Measurements from ENCODE around the gene CFAP58.

Gene CFAP58, protein sequence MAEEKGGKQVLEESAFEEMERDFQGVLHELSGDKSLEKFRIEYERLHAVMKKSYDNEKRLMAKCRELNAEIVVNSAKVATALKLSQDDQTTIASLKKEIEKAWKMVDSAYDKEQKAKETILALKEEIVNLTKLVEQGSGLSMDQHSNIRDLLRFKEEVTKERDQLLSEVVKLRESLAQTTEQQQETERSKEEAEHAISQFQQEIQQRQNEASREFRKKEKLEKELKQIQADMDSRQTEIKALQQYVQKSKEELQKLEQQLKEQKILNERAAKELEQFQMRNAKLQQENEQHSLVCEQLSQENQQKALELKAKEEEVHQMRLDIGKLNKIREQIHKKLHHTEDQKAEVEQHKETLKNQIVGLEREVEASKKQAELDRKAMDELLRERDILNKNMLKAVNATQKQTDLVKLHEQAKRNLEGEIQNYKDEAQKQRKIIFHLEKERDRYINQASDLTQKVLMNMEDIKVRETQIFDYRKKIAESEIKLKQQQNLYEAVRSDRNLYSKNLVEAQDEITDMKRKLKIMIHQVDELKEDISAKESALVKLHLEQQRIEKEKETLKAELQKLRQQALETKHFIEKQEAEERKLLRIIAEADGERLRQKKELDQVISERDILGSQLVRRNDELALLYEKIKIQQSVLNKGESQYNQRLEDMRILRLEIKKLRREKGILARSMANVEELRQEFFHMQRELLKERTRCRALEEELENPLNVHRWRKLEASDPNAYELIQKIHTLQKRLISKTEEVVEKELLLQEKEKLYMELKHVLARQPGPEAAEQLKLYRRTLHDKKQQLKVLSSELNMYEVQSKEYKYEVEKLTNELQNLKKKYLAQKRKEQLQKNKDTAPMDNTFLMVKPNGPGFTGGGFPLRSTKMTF

DNA sequence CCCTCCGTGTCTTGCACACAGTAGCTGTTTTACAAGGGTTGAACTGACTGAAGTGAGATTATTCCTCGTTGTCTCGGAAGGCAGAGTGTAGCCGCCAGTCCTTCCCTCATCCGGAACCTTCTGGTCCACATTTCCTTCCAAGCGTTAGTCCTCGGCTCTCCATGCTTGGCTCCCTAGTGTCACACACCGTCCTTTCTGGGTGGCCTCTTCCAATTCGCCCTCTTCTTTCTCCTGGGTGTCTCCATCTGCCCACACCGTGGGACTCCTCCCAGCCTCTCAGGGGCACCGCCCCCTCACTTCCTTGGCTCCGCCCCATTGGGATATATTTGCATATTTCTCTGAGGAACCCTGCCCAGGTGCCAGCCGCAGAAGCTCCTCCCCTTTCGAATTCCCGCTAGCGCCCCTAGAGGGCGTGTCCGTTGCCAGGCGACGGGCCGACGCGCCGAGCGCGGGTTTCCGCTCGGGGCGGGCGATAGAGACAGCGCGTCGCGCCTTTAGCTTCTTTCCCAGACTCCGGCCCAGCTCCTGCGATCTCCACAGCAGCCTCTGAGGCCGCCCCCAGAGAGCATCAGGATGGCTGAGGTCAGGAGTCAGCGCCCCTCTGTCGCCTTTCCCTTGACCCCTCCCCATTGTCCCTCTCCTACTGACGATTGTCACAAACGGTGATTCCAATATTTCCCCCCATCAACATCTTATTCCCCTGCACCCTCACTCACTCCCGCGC lies at the start of gene CFAP58:
TSS of gene CFAP58 (plus strand) at position 509 of the 724 bp plus-strand sequence. CDS start at position 574, 65 bp downstream.
- peak; percentile 96 for DNase-seq (ENCODE audit: low spot score)

DNA sequence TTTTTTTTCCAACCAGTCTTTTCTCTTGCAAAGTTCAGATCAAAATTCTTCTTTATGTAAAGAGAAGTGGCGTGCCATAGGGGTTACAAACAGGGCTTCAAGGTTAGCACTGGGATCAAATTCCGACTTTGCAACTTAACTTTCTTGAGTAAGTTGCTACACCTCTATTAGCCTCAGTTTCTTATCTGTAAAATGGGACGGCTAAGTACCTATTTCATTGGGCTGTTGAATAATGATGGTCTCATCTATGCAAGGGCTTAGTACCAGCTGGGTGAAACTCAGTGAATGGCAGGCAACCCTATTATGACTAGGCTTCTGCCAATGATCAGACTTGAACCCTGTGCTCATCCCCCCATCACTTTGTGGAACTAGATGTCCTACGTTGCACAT lies 49.3 kb upstream of the CFAP58 start:
- DNase-seq (ENCODE audit: low spot score), result no peak

DNA sequence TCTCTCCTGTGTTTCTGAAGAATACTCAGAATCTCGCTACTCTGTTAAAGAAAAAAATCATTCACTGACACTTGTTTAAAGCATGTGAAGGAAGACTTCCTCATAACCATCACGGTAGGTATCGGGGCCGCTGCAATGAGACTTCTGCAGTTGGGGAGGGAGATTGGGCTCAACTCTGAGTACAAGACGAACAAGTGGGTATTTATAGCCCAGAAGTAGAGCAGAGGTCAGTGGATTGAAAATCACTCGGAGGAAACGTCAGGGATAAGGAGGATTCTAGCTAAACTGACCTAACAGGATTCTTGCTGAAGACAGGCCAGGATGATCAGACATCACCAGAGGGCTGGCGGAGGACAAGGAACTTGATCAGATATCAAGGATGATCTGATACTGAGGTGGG lies 48.7 kb upstream of the CFAP58 start:
- DNase-seq (ENCODE audit: low spot score), result no peak

DNA sequence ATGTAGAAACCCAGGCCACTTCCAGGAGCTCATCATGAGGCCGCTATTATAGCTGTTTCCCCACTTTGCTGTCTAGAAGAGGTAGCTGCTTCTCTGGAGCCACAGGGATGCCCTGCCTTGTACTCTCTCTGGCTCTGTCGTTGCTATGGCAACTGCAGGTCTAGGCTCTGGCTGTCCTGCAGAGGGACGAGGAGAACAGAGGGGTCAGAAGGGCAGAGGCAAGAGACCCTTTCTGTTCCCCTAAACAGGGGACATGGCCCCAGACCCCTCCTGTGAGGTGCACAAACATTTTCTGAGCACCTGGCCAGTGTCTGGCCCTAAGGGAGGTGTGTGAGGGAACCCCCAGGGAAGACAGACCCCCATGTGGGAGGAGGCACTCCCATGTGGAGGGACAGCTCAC lies 46.7 kb upstream of the CFAP58 start:
- DNase-seq (ENCODE audit: low spot score), result no peak

DNA sequence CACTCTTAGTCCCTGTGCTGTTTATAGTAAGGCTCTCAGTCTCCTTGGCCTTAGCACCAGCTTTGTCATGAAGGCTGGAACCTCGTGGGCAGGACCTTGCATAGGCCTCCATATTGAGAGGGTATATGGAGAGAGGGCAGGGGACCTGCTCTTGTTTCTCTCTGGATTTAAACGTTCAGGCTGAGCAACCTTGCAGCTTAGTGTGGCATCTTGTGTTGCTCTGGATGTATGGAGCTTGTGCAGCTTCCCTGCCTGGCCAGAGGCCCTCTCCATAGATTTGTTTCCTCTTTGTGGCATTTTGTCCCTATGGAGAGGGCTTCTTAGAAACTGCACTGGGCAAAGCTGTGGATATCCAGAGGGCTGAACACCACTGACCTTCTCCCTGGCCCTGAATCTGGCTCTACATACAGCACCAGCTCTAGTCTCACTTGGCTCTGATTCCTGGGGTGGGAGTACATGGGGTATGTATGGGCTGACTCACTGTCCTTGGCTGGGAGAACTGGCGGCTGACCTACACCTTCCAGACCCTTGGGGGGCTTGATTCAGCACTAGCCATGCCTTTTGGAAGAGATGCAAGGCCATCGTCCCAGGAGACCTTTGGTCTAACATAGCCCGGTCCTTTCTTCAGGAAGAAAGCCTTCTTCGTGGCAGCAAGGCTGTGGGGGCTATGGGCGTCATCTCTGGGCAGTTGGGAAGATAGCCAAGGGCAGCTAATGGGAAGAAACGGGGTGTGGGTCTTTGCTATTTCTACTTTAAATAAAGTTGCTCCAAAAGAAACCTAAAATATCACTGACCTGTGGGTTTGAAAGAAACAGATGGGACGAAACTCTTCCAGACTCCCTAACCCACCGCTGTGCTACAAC lies 45.8 kb upstream of the CFAP58 start:
- no peak for DNase-seq (ENCODE audit: low spot score)

DNA sequence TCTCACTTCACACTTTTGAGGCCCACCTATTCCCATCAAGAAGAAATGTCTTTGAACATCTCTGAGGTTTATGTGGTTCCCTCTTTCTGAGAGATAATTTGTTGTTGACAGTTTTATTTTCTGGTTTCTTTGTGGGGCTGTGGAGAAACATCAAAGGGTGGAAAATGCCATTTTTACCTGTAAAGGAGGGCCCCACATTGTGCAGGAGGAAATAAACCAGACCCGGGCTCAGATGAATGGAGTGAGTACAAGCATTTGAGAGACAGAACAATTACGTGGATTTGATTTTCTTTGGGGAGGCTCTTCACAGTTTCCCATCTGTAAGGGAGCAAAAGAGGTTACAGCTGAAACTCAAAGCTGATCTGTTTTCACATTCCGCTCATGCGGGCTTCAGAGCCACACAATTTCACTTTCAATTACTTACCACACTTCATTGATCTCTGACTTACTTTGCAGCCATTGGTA lies 45.2 kb upstream of the CFAP58 start:
- DNase-seq (ENCODE audit: low spot score), result peak; percentile 37

DNA sequence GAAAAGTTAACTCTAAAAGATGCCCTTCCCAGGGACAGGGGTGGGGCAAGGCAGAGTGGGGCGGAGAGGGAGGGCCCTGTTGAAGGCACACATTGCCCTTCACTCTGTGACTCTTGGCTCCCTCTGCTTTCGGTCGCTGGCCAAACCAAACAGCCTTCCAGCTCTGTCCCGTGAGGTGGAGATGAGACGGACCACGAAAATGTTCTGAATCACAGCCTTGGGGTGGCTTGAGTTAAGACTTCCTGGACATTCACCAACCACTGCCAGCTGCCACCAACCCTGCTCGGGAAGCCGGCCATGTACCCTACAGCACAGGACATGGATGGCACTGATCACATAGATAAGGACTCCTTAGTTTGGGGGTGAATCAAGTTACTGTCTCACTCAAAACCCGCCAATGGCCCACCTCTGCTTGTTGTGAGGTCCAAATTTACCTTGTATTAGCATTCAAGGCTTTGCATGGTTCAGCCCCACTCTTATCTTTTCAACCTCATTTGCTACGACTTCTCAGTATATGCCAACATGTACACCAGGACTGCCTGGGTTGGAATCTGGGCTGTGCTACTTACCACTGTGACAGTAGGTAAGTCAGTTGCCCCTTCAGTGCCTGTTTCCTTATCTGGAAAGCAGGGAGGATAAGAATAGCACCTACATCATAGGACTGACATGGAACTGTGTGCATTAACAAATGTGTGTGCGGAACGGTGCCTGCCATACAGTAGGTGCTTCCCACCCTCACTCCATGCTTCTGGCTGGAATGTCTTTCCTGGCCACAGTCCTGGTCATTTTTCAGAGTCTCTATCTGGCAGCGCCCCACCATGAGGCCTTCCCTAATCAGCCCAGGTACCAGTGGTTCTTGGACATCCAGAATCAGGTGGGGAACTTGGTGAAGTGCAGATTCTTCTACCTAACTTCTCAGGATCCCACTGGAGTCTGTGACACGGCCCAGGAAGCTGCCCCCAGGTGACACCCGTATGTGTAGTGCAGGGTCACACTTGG lies 43.4 kb upstream of the CFAP58 start:
- DNase-seq (ENCODE audit: low spot score), result no peak

DNA sequence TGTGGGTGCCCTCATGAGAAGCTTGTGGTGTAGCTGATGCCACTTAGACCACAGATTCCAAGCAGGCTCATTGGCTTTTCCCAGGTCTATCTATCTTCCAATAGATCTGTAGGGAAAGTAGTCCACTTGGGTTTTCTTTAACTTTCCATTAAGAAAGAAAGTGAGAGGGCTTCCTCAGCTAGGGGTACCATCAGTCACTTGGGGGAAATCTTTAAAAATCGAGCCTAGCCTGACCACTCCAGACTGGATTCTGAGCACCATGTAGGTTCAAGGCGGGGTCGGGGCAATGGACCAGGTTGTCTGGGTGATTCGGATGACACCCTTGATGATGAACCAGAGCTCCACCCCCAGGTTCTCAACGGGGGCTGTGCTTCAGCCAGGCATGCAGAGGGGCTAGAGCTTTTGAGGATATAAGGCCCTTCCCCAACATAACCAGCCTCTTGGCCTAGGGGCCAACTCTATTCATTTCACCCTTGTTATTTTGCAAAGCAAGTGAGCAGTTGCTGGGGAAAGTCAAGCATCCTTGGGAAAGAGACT lies 42.4 kb upstream of the CFAP58 start:
- no peak for DNase-seq (ENCODE audit: low spot score)

DNA sequence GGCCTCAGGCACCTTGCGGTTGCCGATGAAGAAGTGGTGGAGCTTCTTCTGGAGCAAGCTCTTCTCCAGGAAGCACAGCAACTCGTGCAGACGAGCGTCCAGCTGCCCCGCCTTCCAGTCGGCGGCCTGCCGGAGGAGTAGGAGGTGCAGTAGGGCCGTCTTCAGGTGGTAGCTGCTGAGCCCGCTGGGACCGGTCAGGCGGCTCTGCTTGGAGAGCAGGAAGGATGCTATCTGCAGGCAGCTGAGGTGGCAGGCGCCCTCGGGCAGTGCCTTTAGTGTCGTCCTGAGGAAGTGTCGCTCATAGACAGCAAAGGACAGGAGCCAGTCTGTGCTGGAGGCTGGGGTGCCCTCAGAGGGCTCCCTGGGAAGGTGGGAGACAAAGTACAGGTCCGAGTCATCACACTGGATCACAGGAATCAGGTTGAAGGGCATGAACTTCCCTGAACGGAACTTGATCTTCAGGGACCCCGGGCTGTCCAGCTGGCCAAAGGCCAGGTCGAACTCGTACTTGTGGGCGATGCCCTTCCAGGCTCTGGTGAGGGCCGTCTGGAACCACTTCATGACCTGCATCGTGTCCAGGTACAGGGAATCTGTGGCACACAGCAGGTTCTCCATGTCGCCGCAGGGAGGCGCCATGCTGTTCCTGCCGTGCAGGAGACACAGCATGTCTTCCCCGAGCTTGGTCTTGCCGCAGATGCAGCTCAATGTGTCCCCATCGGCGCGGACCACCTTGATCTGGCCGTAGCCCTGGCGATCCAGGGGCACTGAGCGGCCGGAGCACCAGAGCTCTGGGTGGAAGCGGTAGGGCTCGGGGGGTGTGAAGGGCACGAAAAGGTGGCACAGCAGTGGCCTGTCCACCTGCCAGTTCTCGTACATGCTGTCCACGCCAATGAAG lies 38.8 kb upstream of the CFAP58 start:
- no peak for DNase-seq (ENCODE audit: low spot score)

DNA sequence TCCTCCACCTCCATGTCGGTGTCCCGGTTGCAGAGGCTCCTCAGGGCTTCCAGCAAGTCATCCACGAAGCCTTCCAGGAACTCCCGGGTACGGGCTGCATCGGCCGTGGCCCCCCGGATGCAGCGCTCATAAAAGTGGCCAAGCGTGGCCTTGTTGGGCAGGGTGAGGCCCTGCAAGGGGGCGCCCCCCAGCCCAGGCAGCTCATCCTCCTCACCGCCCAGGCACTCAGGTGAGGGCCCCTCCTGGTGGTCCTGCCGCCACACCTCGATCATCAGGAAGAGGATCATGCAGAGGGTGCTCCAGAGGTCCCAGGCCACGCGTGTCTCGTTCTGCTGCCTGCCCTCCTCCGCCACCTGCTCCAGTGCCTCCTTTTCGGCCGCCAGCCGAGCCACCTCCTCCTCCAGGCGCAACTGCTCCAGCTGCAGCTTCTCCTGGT lies 38.1 kb upstream of the CFAP58 start:
- no peak for DNase-seq (ENCODE audit: low spot score)

DNA sequence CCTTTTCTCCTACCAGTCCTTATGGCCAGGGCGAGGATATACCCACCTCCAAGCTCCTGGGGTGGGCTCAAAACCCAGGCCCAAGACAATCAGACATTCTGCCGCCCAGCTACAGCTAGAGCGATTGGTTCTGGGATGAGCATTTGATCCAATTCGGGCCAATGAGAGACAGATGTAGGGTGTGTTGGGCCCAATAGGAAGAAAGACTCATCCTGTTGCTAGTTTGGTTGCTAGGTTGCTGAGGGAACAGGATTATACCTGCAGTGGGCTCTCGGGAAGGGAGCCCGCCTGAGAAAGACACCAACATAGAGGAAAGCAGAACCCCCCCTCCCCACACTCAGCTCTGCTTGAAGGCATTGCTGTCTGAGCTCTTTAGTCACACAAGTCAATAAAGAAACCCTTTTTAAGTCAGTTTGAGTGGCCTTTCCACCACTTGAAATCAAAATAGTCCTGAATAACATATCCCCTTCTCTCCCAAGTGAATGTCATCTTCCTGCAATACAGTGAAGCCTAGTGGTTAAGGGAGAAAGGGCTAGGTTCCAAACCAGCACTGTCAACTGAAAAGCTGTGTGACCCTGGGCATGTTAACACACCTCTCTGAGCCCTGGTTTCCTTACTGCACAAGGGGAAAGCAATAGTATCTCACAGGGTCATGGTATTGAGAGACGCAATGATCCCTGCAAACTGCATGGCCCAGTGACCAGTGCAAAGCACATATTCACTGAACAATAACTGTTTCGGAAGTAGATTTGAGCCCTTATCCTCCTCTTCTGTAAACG lies 37.1 kb upstream of the CFAP58 start:
- DNase-seq (ENCODE audit: low spot score), result no peak

DNA sequence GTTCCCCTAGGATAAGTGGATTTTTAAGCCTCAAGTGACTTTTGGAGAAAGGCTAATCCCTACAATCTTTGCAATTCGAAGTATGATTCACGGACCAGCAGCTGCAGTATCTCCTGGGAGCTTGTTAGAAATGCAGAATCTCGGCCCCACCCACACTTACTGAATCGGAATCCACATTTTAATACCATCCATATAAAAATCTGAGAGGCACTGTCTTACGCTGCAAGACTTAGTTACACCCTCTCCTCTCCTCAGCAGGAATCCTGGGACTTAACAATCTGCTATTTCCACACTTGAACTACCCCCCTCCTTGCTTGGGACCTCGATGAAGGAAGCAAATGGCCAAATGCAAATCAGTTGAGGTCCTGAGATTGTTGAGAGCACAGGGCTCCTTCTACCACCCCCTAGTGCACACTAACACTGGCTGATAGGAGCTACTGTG lies 36.3 kb upstream of the CFAP58 start:
- DNase-seq (ENCODE audit: low spot score), result no peak

DNA sequence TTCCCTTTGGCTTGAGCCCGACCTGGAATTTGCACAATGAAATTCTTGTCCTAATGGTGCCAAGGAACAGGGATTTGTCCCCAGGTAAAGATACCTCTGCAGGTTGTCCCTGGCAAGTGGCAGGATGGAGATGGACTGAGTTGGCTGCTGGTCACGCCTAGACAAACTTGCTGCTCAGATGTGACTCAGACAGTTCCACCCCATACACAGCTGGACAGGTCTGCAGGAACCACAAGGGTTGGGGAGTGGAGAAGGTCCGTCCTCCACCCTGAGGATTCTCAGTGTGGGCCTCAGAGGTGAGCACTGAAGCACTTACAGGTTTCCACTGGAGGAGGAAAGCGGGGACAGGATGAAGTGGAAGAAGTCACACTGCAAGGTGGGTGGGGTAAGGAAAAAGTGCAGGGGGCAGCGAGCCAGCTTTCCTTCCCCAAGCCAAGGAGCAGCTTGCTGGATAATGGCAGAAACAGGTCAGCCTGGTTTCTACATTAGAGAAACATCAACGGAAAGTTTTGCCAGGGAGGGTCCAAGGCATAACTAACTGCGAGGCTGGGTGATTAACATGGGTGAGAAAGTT lies 35.8 kb upstream of the CFAP58 start:
- no peak for DNase-seq (ENCODE audit: low spot score)

DNA sequence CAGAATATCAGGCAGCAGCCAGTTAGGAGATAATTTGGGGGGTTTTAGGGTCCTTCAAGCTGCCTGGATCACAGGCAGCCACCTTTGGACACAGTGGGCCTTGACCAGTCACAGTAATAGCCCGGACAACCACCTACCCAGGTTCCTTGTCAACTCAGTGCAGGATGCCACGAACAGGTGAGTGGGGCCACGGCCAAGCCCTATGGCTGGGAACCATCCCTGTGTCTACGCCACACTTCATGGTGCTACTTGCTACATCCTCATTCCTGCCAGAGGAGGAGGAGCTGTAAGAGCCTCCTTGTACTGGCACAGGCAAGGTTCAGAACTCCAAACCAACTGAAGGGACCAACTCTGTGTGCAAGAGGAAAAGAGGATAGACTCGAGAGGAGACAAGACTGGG lies 35.3 kb upstream of the CFAP58 start:
- DNase-seq (ENCODE audit: low spot score), result no peak

DNA sequence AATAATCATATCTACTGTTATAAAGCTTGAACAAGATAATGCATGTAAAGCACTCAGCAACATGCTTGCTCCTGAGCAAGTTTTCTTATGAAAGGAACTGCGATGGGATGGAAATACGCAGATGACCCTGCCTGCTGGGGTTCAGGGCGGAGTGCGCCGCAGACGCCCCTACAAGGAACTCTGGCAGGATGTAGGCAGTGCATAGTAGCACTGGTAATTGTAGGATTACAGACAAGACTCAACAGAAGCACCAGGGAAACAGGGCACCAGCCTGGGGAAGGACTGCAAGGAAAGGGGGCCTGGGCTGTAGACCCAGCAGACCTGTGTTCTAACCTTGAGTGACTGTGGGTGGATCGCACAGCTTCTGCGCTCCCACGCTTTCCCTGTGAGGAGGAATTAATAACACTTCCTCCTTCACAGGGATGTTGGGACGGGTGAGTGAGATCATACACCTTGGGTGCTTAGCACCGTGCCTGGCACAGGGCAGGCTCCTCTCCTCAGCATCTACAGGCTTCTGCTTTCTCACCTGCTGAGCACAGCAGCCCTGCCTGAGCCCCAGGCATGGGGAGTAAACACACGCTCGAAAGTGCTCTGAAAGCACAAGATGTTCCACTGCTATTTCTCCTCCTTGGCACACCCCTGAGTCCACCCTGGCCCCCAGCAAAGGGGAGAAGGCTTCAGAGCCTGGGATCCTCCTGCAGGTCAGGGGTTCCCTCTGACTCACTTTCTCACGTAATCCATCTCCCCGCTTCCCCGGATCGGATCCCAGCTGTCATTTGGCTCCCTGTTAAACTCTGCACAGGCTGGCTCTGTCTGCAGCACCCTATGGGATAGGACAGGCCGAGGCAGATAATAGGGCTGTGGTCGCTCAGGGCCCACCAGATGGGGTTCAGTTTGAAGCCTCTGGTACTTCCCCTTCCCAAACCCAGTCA lies 34.6 kb upstream of the CFAP58 start:
- no peak for DNase-seq (ENCODE audit: low spot score)

DNA sequence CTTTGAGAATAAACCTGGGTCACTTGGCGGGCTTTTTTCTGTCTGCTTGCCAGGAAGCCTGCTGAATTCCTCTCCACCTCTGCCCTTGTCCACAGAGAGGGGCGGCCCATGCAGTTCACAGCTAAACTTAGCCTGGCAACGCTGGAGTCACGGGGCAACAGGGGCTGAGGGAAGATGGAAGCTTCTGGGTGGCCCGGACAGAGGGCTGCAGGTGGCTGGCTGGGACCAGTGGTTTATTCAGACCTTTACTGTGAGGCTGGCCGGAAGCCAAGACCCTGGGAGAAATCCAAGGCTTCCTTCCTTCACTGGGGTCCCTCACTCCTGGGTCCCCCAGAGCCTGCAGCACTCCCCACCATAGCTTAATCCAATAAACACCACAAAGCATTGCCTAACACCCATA lies 32.4 kb upstream of the CFAP58 start:
- DNase-seq (ENCODE audit: low spot score), result no peak

All from CD4-positive, alpha-beta T cell treated with Interleukin-2 at 100 ng/mL for 4 hours (primary cell).